Measurements from ENCODE around the gene SETMAR.
"Not testable (repeated sequence)": the region's sequence is repeated elsewhere in the genome, so short reads cannot be mapped to it uniquely, and the experiment has no call there.

The SETMAR gene

GRCh38 chr3:4303187-4304123, at the start of gene SETMAR:
TSS of gene SETMAR (plus strand) at chr3:4303369. CDS start at chr3:4303371, 2 bp downstream.
- peak; percentile 84 for DNase-seq

- no peak for DNase-seq
These were observed 41.8 kb upstream of the SETMAR start for GRCh38 chr3:4261406-4261805.

- no peak for DNase-seq
These were observed 39.1 kb upstream of the SETMAR start for GRCh38 chr3:4264040-4264439.

- DNase-seq, result no peak
These were observed 32.4 kb upstream of the SETMAR start for GRCh38 chr3:4270720-4271119.

- DNase-seq, result no peak
These were observed 31.3 kb upstream of the SETMAR start for GRCh38 chr3:4271834-4272233.

- DNase-seq, result no peak
These were observed 23.6 kb upstream of the SETMAR start for GRCh38 chr3:4279516-4280105.

GRCh38 chr3:4281991-4282390, 21.2 kb upstream of the SETMAR start:
- no peak for DNase-seq

GRCh38 chr3:4284865-4285264, 18.3 kb upstream of the SETMAR start:
- no peak for DNase-seq

- DNase-seq, result no peak
These were observed 14.1 kb upstream of the SETMAR start for GRCh38 chr3:4289044-4289443.

GRCh38 chr3:4290272-4290893, 12.8 kb upstream of the SETMAR start:
- no peak for DNase-seq

- no peak for DNase-seq
These were observed 10.9 kb upstream of the SETMAR start for GRCh38 chr3:4292301-4292700.

GRCh38 chr3:4294616-4295327, 8.4 kb upstream of the SETMAR start:
- no peak for DNase-seq

- not testable (repeated sequence) for DNase-seq
These were observed 6.7 kb upstream of the SETMAR start for GRCh38 chr3:4296454-4296853.

GRCh38 chr3:4297486-4297885, 5.7 kb upstream of the SETMAR start:
- DNase-seq, result no peak

GRCh38 chr3:4302747-4303146, 422 bp upstream of the SETMAR start:
- peak; percentile 2 for DNase-seq

- not testable (repeated sequence) for DNase-seq
These were observed 2.0 kb downstream of the SETMAR start for GRCh38 chr3:4305210-4305609.

GRCh38 chr3:4306091-4306490, 2.9 kb downstream of the SETMAR start:
- no peak for DNase-seq

- DNase-seq, result no peak
These were observed 3.7 kb downstream of the SETMAR start for GRCh38 chr3:4306860-4307259.

- no peak for DNase-seq
These were observed 6.4 kb downstream of the SETMAR start for GRCh38 chr3:4309491-4310128.

- DNase-seq, result no peak
These were observed 7.8 kb downstream of the SETMAR start for GRCh38 chr3:4310971-4311370.

GRCh38 chr3:4311496-4311895, 8.3 kb downstream of the SETMAR start:
- no peak for DNase-seq

- no peak for DNase-seq
These were observed 10.6 kb downstream of the SETMAR start for GRCh38 chr3:4313606-4314293.
